GM12892 (cell line): ENCODE results near the gene TRDN.

Experiments
- POLR2A ChIP-seq: IDR thresholded peaks from 2 replicates; pipeline ENCODE4 v1.6.1; 2011; ENCODE audit warnings: low read depth, low read length, control low read depth
- POLR2AphosphoS5 ChIP-seq: IDR thresholded peaks from 2 replicates; pipeline ENCODE4 v1.6.1; 2011; ENCODE audit warnings: low read depth, low read length, control low read depth
- TAF1 ChIP-seq: IDR thresholded peaks from 2 replicates; pipeline ENCODE4 v1.6.1; 2011; ENCODE audit warnings: low read depth, mild to moderate bottlenecking, control low read depth, low read length, borderline replicate concordance

GRCh38 chr6:123430970-123431369 lies 205.8 kb downstream of the TRDN start:
- TF ChIP-seq POLR2AphosphoS5 (no peak), POLR2A (no peak), TAF1 (no peak)
